SJCRH30 (cell line): ENCODE data around the gene BICD1. TPM values are rescaled to one million over a fixed set of nuclear protein-coding genes. Genes with fewer than 3 reads are reported as not detected.
A peak's percentile ranks its signal among the peaks of the same experiment; 100 is the strongest.

ENCODE experiments used
- DNase-seq, 2 experiments: peaks; one replicate each; pipeline ENCODE4 v3.0.0-alpha.2; 2015 to 2020
- H3K27ac ChIP-seq: fragments of 250-450 bp; sonication (Bioruptor Pico); 2 replicates; pipeline ENCODE4 v1.5.1; 2020; ENCODE audit warnings: mild to moderate bottlenecking, moderate library complexity
- H3K27me3 ChIP-seq: fragments of 250-450 bp; sonication (Bioruptor Pico); 2 replicates; pipeline ENCODE4 v1.5.1; 2020; ENCODE audit warnings: mild to moderate bottlenecking, moderate library complexity
- H3K36me3 ChIP-seq: fragments of 250-450 bp; sonication (Bioruptor Pico); 2 replicates; pipeline ENCODE4 v1.5.1; 2020; ENCODE audit warnings: mild to moderate bottlenecking, moderate library complexity
- H3K4me1 ChIP-seq: fragments of 250-450 bp; sonication (Bioruptor Pico); 2 replicates; pipeline ENCODE4 v1.5.1; 2020; ENCODE audit warnings: mild to moderate bottlenecking, moderate library complexity
- H3K4me3 ChIP-seq: fragments of 250-450 bp; sonication (Bioruptor Pico); 2 replicates; pipeline ENCODE4 v1.5.1; 2020; ENCODE audit warnings: mild to moderate bottlenecking, moderate library complexity
- H3K9me3 ChIP-seq: fragments of 250-450 bp; sonication (Bioruptor Pico); replicated peaks from 2 replicates; pipeline ENCODE4 v1.5.1; 2020; ENCODE audit warnings: mild to moderate bottlenecking, moderate library complexity
- total RNA-seq: library from RNA; depleted of rRNA; stranded (reverse); fragments of >200 nt; shearing (Covaris generic); gene quantifications from 2 replicates; pipeline ENCODE4 v1.2.3, GENCODE V29; 2014; rRNA removed

The BICD1 gene
- total RNA-seq, result 8.5 and 10.8 TPM in 2 replicates

- no peaks in the 10 kb centered on the region for H3K9me3 ChIP-seq
- H3K36me3 ChIP-seq, result no peaks in the 10 kb centered on the region
- peak within 1 kb of the TSS; percentile 98 for H3K4me3 ChIP-seq
- H3K4me1 ChIP-seq, result no peaks in the 10 kb centered on the region
- peak within 1 kb of the TSS; percentile 73 for H3K27ac ChIP-seq
- DNase-seq, result peak; percentile 88 to 89
- no peaks in the 10 kb centered on the region for H3K27me3 ChIP-seq
Measured at GRCh38 chr12:32106517-32107358, at the start of gene BICD1. Gene BICD1 (plus strand): TSS chr12:32106847. CDS start chr12:32107332, 485 bp downstream.

- Histone ChIP-seq H3K9me3 (no peaks in the 10 kb centered on the region), H3K27me3 (no peaks in the 10 kb centered on the region), H3K36me3 (no peaks in the 10 kb centered on the region), H3K4me3 (no peak overlapping the region), H3K4me1 (no peaks in the 10 kb centered on the region), H3K27ac (no peak overlapping the region)
- DNase-seq, result no peak
Measured at GRCh38 chr12:32061033-32061432, 45.6 kb upstream of the BICD1 start.

GRCh38 chr12:32062881-32063280 is 43.8 kb upstream of the BICD1 start:
- Histone ChIP-seq H3K27ac (no peak overlapping the region), H3K4me1 (no peaks in the 10 kb centered on the region)
- no peak for DNase-seq

GRCh38 chr12:32063796-32064195 is 42.9 kb upstream of the BICD1 start:
- no peak for DNase-seq
- Histone ChIP-seq H3K27me3 (no peaks in the 10 kb centered on the region), H3K36me3 (no peaks in the 10 kb centered on the region), H3K4me3 (no peak overlapping the region), H3K4me1 (no peaks in the 10 kb centered on the region), H3K9me3 (no peaks in the 10 kb centered on the region), H3K27ac (no peak overlapping the region)

More at GRCh38 chr12:32062881-32063280, 43.8 kb upstream of the BICD1 start:
- no peak overlapping the region for H3K4me3 ChIP-seq
- H3K9me3 ChIP-seq, result no peaks in the 10 kb centered on the region
- H3K27me3 ChIP-seq, result no peaks in the 10 kb centered on the region
- no peaks in the 10 kb centered on the region for H3K36me3 ChIP-seq

- no peaks in the 10 kb centered on the region for H3K9me3 ChIP-seq
- H3K27ac ChIP-seq, result no peak overlapping the region
- H3K4me1 ChIP-seq, result no peaks in the 10 kb centered on the region
- DNase-seq, result no peak
- no peaks in the 10 kb centered on the region for H3K36me3 ChIP-seq
- no peak overlapping the region for H3K4me3 ChIP-seq
- H3K27me3 ChIP-seq, result no peaks in the 10 kb centered on the region
Measured at GRCh38 chr12:32066206-32066605, 40.4 kb upstream of the BICD1 start.

- no peak overlapping the region for H3K4me3 ChIP-seq
- no peaks in the 10 kb centered on the region for H3K4me1 ChIP-seq
- H3K9me3 ChIP-seq, result no peaks in the 10 kb centered on the region
- no peaks in the 10 kb centered on the region for H3K27me3 ChIP-seq
- no peak for DNase-seq
- no peaks in the 10 kb centered on the region for H3K36me3 ChIP-seq
- H3K27ac ChIP-seq, result no peak overlapping the region
Measured at GRCh38 chr12:32069071-32069470, 37.6 kb upstream of the BICD1 start.

GRCh38 chr12:32069731-32070130 is 36.9 kb upstream of the BICD1 start:
- no peaks in the 10 kb centered on the region for H3K36me3 ChIP-seq
- no peak overlapping the region for H3K27ac ChIP-seq
- no peak for DNase-seq
- no peak overlapping the region for H3K4me3 ChIP-seq
- no peaks in the 10 kb centered on the region for H3K4me1 ChIP-seq
- H3K9me3 ChIP-seq, result no peaks in the 10 kb centered on the region
- H3K27me3 ChIP-seq, result no peaks in the 10 kb centered on the region

- Histone ChIP-seq H3K9me3 (no peaks in the 10 kb centered on the region), H3K27me3 (no peaks in the 10 kb centered on the region)
- DNase-seq, result no peak
Measured at GRCh38 chr12:32070370-32070769, 36.3 kb upstream of the BICD1 start.

GRCh38 chr12:32072102-32072501 is 34.5 kb upstream of the BICD1 start:
- Histone ChIP-seq H3K27ac (no peak overlapping the region), H3K36me3 (no peaks in the 10 kb centered on the region), H3K4me1 (no peaks in the 10 kb centered on the region), H3K27me3 (no peaks in the 10 kb centered on the region), H3K9me3 (no peaks in the 10 kb centered on the region), H3K4me3 (no peak overlapping the region)
- DNase-seq, result no peak

More at GRCh38 chr12:32070370-32070769, 36.3 kb upstream of the BICD1 start:
- H3K36me3 ChIP-seq, result no peaks in the 10 kb centered on the region
- no peaks in the 10 kb centered on the region for H3K4me1 ChIP-seq
- no peak overlapping the region for H3K27ac ChIP-seq
- H3K4me3 ChIP-seq, result no peak overlapping the region

GRCh38 chr12:32074432-32074831 is 32.2 kb upstream of the BICD1 start:
- Histone ChIP-seq H3K4me1 (no peaks in the 10 kb centered on the region), H3K36me3 (no peaks in the 10 kb centered on the region), H3K4me3 (no peak overlapping the region), H3K27me3 (no peaks in the 10 kb centered on the region), H3K27ac (no peak overlapping the region), H3K9me3 (no peaks in the 10 kb centered on the region)
- DNase-seq, result no peak

GRCh38 chr12:32076941-32077340 is 29.7 kb upstream of the BICD1 start:
- Histone ChIP-seq H3K27me3 (no peaks in the 10 kb centered on the region), H3K4me1 (no peaks in the 10 kb centered on the region), H3K27ac (no peak overlapping the region), H3K4me3 (no peak overlapping the region), H3K36me3 (no peaks in the 10 kb centered on the region), H3K9me3 (no peaks in the 10 kb centered on the region)
- DNase-seq, result no peak

- no peaks in the 10 kb centered on the region for H3K36me3 ChIP-seq
- H3K4me3 ChIP-seq, result no peak overlapping the region
- H3K27me3 ChIP-seq, result no peaks in the 10 kb centered on the region
- no peak overlapping the region for H3K27ac ChIP-seq
- no peak for DNase-seq
- no peaks in the 10 kb centered on the region for H3K9me3 ChIP-seq
- H3K4me1 ChIP-seq, result peaks cover 10% of the 10 kb centered on the region
Measured at GRCh38 chr12:32080435-32080834, 26.2 kb upstream of the BICD1 start.

GRCh38 chr12:32083489-32083888 is 23.2 kb upstream of the BICD1 start:
- DNase-seq, result peak in 1 of 2 experiments; percentile 18
- H3K36me3 ChIP-seq, result no peaks in the 10 kb centered on the region
- no peaks in the 10 kb centered on the region for H3K9me3 ChIP-seq
- peaks cover 10% of the 10 kb centered on the region for H3K4me1 ChIP-seq
- no peak overlapping the region for H3K27ac ChIP-seq
- H3K4me3 ChIP-seq, result no peak overlapping the region
- H3K27me3 ChIP-seq, result no peaks in the 10 kb centered on the region

GRCh38 chr12:32084017-32084688 is 22.5 kb upstream of the BICD1 start:
- no peaks in the 10 kb centered on the region for H3K27me3 ChIP-seq
- H3K4me1 ChIP-seq, result peaks cover 10% of the 10 kb centered on the region
- no peaks in the 10 kb centered on the region for H3K36me3 ChIP-seq
- no peak overlapping the region for H3K27ac ChIP-seq
- H3K9me3 ChIP-seq, result no peaks in the 10 kb centered on the region
- peak; percentile 5 to 21 for DNase-seq
- H3K4me3 ChIP-seq, result no peak overlapping the region

GRCh38 chr12:32084753-32085152 is 21.9 kb upstream of the BICD1 start:
- Histone ChIP-seq H3K36me3 (no peaks in the 10 kb centered on the region), H3K27me3 (no peaks in the 10 kb centered on the region), H3K9me3 (no peaks in the 10 kb centered on the region), H3K4me3 (no peak overlapping the region), H3K4me1 (peaks cover 15% of the 10 kb centered on the region), H3K27ac (no peak overlapping the region)
- DNase-seq, result no peak
